ENCODE measurements around the gene TPRX1.

DNA sequence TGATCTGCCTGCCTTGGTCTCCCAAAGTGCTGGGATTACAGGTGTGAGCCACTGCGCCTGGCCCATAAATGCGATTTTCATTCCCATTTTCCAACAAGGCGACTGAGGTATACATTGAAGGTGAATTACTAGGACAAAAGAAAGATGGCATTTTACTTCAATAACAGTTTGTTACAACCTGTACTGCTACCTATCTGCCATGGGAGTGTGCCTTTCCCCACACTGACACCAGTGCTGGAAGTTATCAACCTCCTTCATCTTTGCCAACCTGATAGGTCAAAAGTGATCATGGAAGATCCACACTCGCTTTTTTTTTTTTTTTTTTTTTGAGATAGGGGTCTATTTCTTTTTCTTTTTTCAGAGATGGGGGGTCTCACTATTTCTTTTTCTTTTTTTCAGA, 28.4 kb upstream of the TPRX1 start:
- TF ChIP-seq, protein P1, sequence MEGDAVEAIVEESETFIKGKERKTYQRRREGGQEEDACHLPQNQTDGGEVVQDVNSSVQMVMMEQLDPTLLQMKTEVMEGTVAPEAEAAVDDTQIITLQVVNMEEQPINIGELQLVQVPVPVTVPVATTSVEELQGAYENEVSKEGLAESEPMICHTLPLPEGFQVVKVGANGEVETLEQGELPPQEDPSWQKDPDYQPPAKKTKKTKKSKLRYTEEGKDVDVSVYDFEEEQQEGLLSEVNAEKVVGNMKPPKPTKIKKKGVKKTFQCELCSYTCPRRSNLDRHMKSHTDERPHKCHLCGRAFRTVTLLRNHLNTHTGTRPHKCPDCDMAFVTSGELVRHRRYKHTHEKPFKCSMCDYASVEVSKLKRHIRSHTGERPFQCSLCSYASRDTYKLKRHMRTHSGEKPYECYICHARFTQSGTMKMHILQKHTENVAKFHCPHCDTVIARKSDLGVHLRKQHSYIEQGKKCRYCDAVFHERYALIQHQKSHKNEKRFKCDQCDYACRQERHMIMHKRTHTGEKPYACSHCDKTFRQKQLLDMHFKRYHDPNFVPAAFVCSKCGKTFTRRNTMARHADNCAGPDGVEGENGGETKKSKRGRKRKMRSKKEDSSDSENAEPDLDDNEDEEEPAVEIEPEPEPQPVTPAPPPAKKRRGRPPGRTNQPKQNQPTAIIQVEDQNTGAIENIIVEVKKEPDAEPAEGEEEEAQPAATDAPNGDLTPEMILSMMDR (IDR thresholded peaks at IDR 0.05), result no peak
- no peak for TF ChIP-seq POLR2A (IDR thresholded peaks at IDR 0.05)

Measured in uterus (tissue), 2 donors.